Trophoblast cell (in vitro differentiated cells and primary cell): ENCODE results near the gene KLHL21.

Experiments
- DNase-seq, 2 donors: peaks; one replicate each; pipeline ENCODE4 v3.0.0-alpha.2; 2016
- H2AFZ ChIP-seq: 2 replicates; pipeline ENCODE4 v1.6.1; 2013; ENCODE audit warnings: low read length, moderate library complexity, mild to moderate bottlenecking; ENCODE audit not compliant: insufficient read depth, poor library complexity
- H2AK5ac ChIP-seq: 2 replicates; pipeline ENCODE4 v1.6.1; 2013; ENCODE audit warnings: mild to moderate bottlenecking, low read length
- H2BK120ac ChIP-seq: 2 replicates; pipeline ENCODE4 v1.6.1; 2013; ENCODE audit warnings: low read length, mild to moderate bottlenecking, moderate library complexity; ENCODE audit not compliant: insufficient read depth, poor library complexity
- H2BK12ac ChIP-seq: 2 replicates; pipeline ENCODE4 v1.6.1; 2013; ENCODE audit warnings: mild to moderate bottlenecking, low read length, moderate library complexity
- H2BK5ac ChIP-seq: 2 replicates; pipeline ENCODE4 v1.6.1; 2013; ENCODE audit warnings: low read length, low read depth, moderate library complexity, mild to moderate bottlenecking; ENCODE audit not compliant: poor library complexity
- H3K14ac ChIP-seq: 2 replicates; pipeline ENCODE4 v1.6.1; 2013; ENCODE audit warnings: mild to moderate bottlenecking, low read length
- H3K18ac ChIP-seq: 2 replicates; pipeline ENCODE4 v1.6.1; 2013; ENCODE audit warnings: mild to moderate bottlenecking, low read length
- H3K23ac ChIP-seq: 2 replicates; pipeline ENCODE4 v1.6.1; 2013; ENCODE audit warnings: low read length
- H3K27ac ChIP-seq: 2 replicates; pipeline ENCODE4 v1.5.1; 2013; ENCODE audit warnings: low read depth, mild to moderate bottlenecking, inconsistent platforms, low read length, moderate library complexity
- H3K27me3 ChIP-seq: 2 replicates; pipeline ENCODE4 v1.6.1; 2013; ENCODE audit warnings: inconsistent platforms, mild to moderate bottlenecking, low read length, moderate library complexity; ENCODE audit not compliant: insufficient read depth
- H3K36me3 ChIP-seq, 2 experiments: 1 replicate in 1 of 2; 2 replicates in 1 of 2; pipeline ENCODE4 v1.6.1; 2013; ENCODE audit warnings: low read length in 2 of 2, mild to moderate bottlenecking in 2 of 2, moderate library complexity in 1 of 2; ENCODE audit not compliant: insufficient read depth in 2 of 2, control insufficient read depth in 1 of 2
- H3K4ac ChIP-seq: 2 replicates; pipeline ENCODE4 v1.6.1; 2013; ENCODE audit warnings: low read depth, mild to moderate bottlenecking, low read length, moderate library complexity
- H3K4me1 ChIP-seq, 2 experiments: 1 replicate in 1 of 2; 2 replicates in 1 of 2; pipeline ENCODE4 v1.6.1; 2013; ENCODE audit warnings: low read length in 2 of 2, mild to moderate bottlenecking in 2 of 2, moderate library complexity in 1 of 2; ENCODE audit not compliant: insufficient read depth in 2 of 2, control insufficient read depth in 1 of 2
- H3K4me2 ChIP-seq: 2 replicates; pipeline ENCODE4 v1.6.1; 2013; ENCODE audit warnings: inconsistent platforms, mild to moderate bottlenecking, low read length, moderate library complexity
- H3K4me3 ChIP-seq: 2 replicates; pipeline ENCODE4 v1.5.1; 2013; ENCODE audit warnings: mild to moderate bottlenecking, low read depth, low read length, inconsistent platforms
- H3K79me1 ChIP-seq: one replicate; pipeline ENCODE4 v1.6.1; 2013; ENCODE audit warnings: low read length
- H3K79me2 ChIP-seq: 2 replicates; pipeline ENCODE4 v1.6.1; 2013; ENCODE audit warnings: low read length, mild to moderate bottlenecking; ENCODE audit not compliant: control insufficient read depth, insufficient read depth, poor library complexity
- H3K9ac ChIP-seq: 2 replicates; pipeline ENCODE4 v1.6.1; 2013; ENCODE audit warnings: mild to moderate bottlenecking, low read length
- H3K9me3 ChIP-seq: 2 replicates; pipeline ENCODE4 v1.6.1; 2013; ENCODE audit warnings: low read depth, mild to moderate bottlenecking, control low read depth, inconsistent platforms, low read length; ENCODE audit not compliant: insufficient read depth
- H4K12ac ChIP-seq: 2 replicates; pipeline ENCODE4 v1.6.1; 2013; ENCODE audit warnings: low read depth, mild to moderate bottlenecking, low read length, moderate library complexity
- H4K8ac ChIP-seq: 2 replicates; pipeline ENCODE4 v1.6.1; 2013; ENCODE audit warnings: low read depth, mild to moderate bottlenecking, low read length, moderate library complexity
- H4K91ac ChIP-seq: one replicate; pipeline ENCODE4 v1.6.1; 2013; ENCODE audit warnings: low read depth, mild to moderate bottlenecking, low read length, moderate library complexity
- WGBS: extraction: QIAGEN DNeasy Blood & Tissue Kit; methylation state at CpG from one replicate; pipeline ENCODE4 v1.1.7; 2013; ENCODE audit warnings: missing lambda C conversion rate; ENCODE audit not compliant: insufficient read length, insufficient coverage; ENCODE audit errors: extremely low coverage; 5-methylcytosine and 5-hydroxymethylcytosine counted together

The KLHL21 gene

DNA sequence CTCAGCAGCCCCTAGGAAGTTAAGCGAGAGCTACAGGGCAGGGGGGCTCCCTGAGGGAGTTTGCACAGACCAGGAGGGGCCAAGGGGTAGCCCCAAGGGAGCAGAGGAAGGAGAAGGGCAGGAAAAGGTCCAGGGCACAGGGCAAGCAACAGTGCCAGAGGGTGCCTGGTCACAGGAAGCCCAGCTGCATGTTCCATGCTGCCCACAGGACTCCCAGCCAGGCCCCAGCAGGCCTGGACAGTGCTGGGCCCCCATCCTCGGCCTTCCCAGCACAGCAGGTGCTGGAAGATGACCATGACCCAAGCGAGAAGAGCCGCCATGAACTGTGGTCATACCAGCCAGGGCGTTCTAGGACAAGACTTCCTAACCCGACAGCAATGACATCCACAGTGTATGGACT, 11.0 kb downstream of the KLHL21 start:
- DNase-seq = no peak
- no peak overlapping the region for H2BK120ac ChIP-seq
- no peak overlapping the region for H3K4me3 ChIP-seq
- H3K79me2 ChIP-seq = no peaks in the 10 kb centered on the region
- no peaks in the 10 kb centered on the region for H3K79me1 ChIP-seq
- no peak overlapping the region for H4K8ac ChIP-seq
- no peak overlapping the region for H4K12ac ChIP-seq
- H3K9ac ChIP-seq = no peak overlapping the region
- H3K4ac ChIP-seq = no peak overlapping the region
- H4K91ac ChIP-seq = no peak overlapping the region
- no CpG with 5 or more reads among the region's 6 CpGs for WGBS
- no peak overlapping the region for H3K27ac ChIP-seq
- H2AK5ac ChIP-seq = no peak overlapping the region
- peaks cover 85 to 88% of the 10 kb centered on the region in 2 experiments for H3K36me3 ChIP-seq
- no peaks in the 10 kb centered on the region for H3K4me1 ChIP-seq
- no peak overlapping the region for H3K23ac ChIP-seq
- no peaks in the 10 kb centered on the region for H3K9me3 ChIP-seq
- no peaks in the 10 kb centered on the region for H3K27me3 ChIP-seq
- no peak overlapping the region for H2BK5ac ChIP-seq
- H3K14ac ChIP-seq = no peak overlapping the region
- no peak overlapping the region for H2AFZ ChIP-seq
- H2BK12ac ChIP-seq = no peak overlapping the region
- H3K4me2 ChIP-seq = no peak overlapping the region
- no peak overlapping the region for H3K18ac ChIP-seq

GRCh38 chr1:6591222-6591621, 11.4 kb downstream of the KLHL21 start:
- no peak overlapping the region for H3K18ac ChIP-seq
- H3K36me3 ChIP-seq = peaks cover 84% of the 10 kb centered on the region in 2 experiments
- no peaks in the 10 kb centered on the region for H3K9me3 ChIP-seq
- H3K4me1 ChIP-seq = no peaks in the 10 kb centered on the region
- no peak overlapping the region for H4K8ac ChIP-seq
- H2AK5ac ChIP-seq = no peak overlapping the region
- H4K12ac ChIP-seq = no peak overlapping the region
- no peaks in the 10 kb centered on the region for H3K27me3 ChIP-seq
- H2BK120ac ChIP-seq = no peak overlapping the region
- no peak overlapping the region for H4K91ac ChIP-seq
- no peak overlapping the region for H2AFZ ChIP-seq
- DNase-seq = no peak
- H2BK12ac ChIP-seq = no peak overlapping the region
- H3K23ac ChIP-seq = no peak overlapping the region
- no CpG with 5 or more reads among the region's 13 CpGs for WGBS
- H3K14ac ChIP-seq = no peak overlapping the region
- H3K4ac ChIP-seq = no peak overlapping the region
- H3K27ac ChIP-seq = no peak overlapping the region
- H2BK5ac ChIP-seq = no peak overlapping the region
- H3K4me2 ChIP-seq = no peak overlapping the region
- no peaks in the 10 kb centered on the region for H3K79me2 ChIP-seq
- H3K9ac ChIP-seq = no peak overlapping the region
- no peak overlapping the region for H3K4me3 ChIP-seq
- H3K79me1 ChIP-seq = no peaks in the 10 kb centered on the region

GRCh38 chr1:6590046-6590445, 12.6 kb downstream of the KLHL21 start:
- Histone ChIP-seq H2BK12ac (no peak overlapping the region), H3K9me3 (no peaks in the 10 kb centered on the region), H3K9ac (no peak overlapping the region), H3K36me3 (peaks cover 72 to 73% of the 10 kb centered on the region in 2 experiments), H2BK120ac (no peak overlapping the region), H4K12ac (no peak overlapping the region), H3K79me1 (no peaks in the 10 kb centered on the region), H3K27ac (no peak overlapping the region), H3K79me2 (no peaks in the 10 kb centered on the region), H3K4ac (no peak overlapping the region), H2BK5ac (no peak overlapping the region), H4K8ac (no peak overlapping the region), H3K27me3 (no peaks in the 10 kb centered on the region), H3K4me3 (no peak overlapping the region), H4K91ac (no peak overlapping the region), H3K18ac (no peak overlapping the region), H2AK5ac (no peak overlapping the region), H3K4me1 (no peaks in the 10 kb centered on the region), H3K4me2 (no peak overlapping the region), H3K23ac (no peak overlapping the region), H3K14ac (no peak overlapping the region), H2AFZ (no peak overlapping the region)
- no CpG with 5 or more reads among the region's 7 CpGs for WGBS
- DNase-seq = no peak

GRCh38 chr1:6588893-6589520, 13.7 kb downstream of the KLHL21 start:
- H3K9ac ChIP-seq = no peak overlapping the region
- peaks cover 64 to 67% of the 10 kb centered on the region in 2 experiments for H3K36me3 ChIP-seq
- H3K4ac ChIP-seq = no peak overlapping the region
- no peaks in the 10 kb centered on the region for H3K79me2 ChIP-seq
- no peak overlapping the region for H3K4me3 ChIP-seq
- H4K91ac ChIP-seq = no peak overlapping the region
- no peaks in the 10 kb centered on the region for H3K9me3 ChIP-seq
- H3K23ac ChIP-seq = no peak overlapping the region
- no peak for DNase-seq
- WGBS = no CpG with 5 or more reads among the region's 24 CpGs
- H3K4me1 ChIP-seq = no peaks in the 10 kb centered on the region
- no peak overlapping the region for H2BK5ac ChIP-seq
- H3K27me3 ChIP-seq = no peaks in the 10 kb centered on the region
- H3K27ac ChIP-seq = no peak overlapping the region
- no peak overlapping the region for H3K14ac ChIP-seq
- no peaks in the 10 kb centered on the region for H3K79me1 ChIP-seq
- H2BK12ac ChIP-seq = no peak overlapping the region
- no peak overlapping the region for H4K8ac ChIP-seq
- H3K18ac ChIP-seq = no peak overlapping the region
- no peak overlapping the region for H2AK5ac ChIP-seq
- no peak overlapping the region for H3K4me2 ChIP-seq
- H2AFZ ChIP-seq = no peak overlapping the region
- H4K12ac ChIP-seq = no peak overlapping the region
- no peak overlapping the region for H2BK120ac ChIP-seq
